ENCODE results near the gene STAG1. TPM values are rescaled to one million over a fixed set of nuclear protein-coding genes. Genes with fewer than 3 reads are reported as not detected.

Gene STAG1
- total and polyA plus RNA-seq, 2 experiments from 2014 or later = 9.0 to 21.9 TPM

DNA sequence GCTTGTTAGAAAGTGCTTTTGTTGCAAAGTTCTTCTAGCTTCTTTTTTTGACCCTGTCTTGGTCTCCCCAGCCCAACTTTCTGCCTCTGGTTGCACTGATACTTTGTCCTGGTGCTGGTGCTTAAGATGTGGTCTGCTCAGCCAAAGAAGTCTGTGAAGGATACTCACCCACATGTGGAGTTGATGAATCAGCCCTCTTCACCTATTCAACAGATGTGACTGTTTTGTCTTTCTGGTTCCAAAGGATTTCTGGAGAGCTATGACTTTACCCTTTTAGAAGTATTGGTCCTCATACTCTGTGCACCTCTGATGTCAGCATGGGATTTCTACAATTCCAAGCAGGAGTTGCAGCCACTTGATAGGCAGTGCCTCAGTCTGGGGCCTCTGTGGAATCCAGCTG lies 418.0 kb downstream of the STAG1 start (continued):
- TF ChIP-seq EZH2phosphoT487 (IDR thresholded peaks at IDR 0.05; ENCODE audit: unreplicated experiment) = no peak
- no peak for TF ChIP-seq NANOG (IDR thresholded peaks at IDR 0.05; ENCODE audit: borderline replicate concordance)
- TF ChIP-seq, protein P1, sequence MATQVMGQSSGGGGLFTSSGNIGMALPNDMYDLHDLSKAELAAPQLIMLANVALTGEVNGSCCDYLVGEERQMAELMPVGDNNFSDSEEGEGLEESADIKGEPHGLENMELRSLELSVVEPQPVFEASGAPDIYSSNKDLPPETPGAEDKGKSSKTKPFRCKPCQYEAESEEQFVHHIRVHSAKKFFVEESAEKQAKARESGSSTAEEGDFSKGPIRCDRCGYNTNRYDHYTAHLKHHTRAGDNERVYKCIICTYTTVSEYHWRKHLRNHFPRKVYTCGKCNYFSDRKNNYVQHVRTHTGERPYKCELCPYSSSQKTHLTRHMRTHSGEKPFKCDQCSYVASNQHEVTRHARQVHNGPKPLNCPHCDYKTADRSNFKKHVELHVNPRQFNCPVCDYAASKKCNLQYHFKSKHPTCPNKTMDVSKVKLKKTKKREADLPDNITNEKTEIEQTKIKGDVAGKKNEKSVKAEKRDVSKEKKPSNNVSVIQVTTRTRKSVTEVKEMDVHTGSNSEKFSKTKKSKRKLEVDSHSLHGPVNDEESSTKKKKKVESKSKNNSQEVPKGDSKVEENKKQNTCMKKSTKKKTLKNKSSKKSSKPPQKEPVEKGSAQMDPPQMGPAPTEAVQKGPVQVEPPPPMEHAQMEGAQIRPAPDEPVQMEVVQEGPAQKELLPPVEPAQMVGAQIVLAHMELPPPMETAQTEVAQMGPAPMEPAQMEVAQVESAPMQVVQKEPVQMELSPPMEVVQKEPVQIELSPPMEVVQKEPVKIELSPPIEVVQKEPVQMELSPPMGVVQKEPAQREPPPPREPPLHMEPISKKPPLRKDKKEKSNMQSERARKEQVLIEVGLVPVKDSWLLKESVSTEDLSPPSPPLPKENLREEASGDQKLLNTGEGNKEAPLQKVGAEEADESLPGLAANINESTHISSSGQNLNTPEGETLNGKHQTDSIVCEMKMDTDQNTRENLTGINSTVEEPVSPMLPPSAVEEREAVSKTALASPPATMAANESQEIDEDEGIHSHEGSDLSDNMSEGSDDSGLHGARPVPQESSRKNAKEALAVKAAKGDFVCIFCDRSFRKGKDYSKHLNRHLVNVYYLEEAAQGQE (IDR thresholded peaks at IDR 0.05; ENCODE audit: unreplicated experiment) = no peak
- no peak for TF ChIP-seq ETS1 (IDR thresholded peaks at IDR 0.05)
- TF ChIP-seq JUNB (IDR thresholded peaks at IDR 0.05; ENCODE audit: unreplicated experiment) = no peak
- no peak for TF ChIP-seq EZH2 (IDR thresholded peaks at IDR 0.05; ENCODE audit: low read depth, unreplicated experiment)
- TF ChIP-seq ZNF114 (CRISPR knock-in tag; IDR thresholded peaks at IDR 0.05) = no peak
- TF ChIP-seq CREB1 (CRISPR knock-in tag; IDR thresholded peaks at IDR 0.05; ENCODE audit: low read depth) = no peak
- TF ChIP-seq STAT1 (IDR thresholded peaks at IDR 0.05; ENCODE audit: unreplicated experiment) = no peak

GRCh38 chr3:136332776-136333175 lies 419.4 kb downstream of the STAG1 start:
- no peak overlapping the region for H3K4me2 ChIP-seq
- H3K9me2 ChIP-seq (ENCODE audit: insufficient read depth) = no peaks in the 10 kb centered on the region
- no peak overlapping the region for H3K27ac ChIP-seq (ENCODE audit: low read depth)
- Mint-ChIP-seq H3K27me3 (ENCODE audit: insufficient read depth, low read depth, poor library complexity) (peaks cover 1% of the 10 kb centered on the region), H3K27ac (no peak overlapping the region), H3K4me3 (no peak overlapping the region), H3K36me3 (ENCODE audit: low read depth) (peaks cover 36% of the 10 kb centered on the region), H3K4me1 (no peaks in the 10 kb centered on the region), H3K9me3 (no peaks in the 10 kb centered on the region)
- H3K79me2 ChIP-seq (replicated peaks; ENCODE audit: insufficient read depth) = no peaks in the 10 kb centered on the region
- no peak for DNase-seq (ENCODE audit: low spot score)
- H3K4me1 ChIP-seq (ENCODE audit: insufficient read depth) = no peaks in the 10 kb centered on the region
- H3K36me3 ChIP-seq (ENCODE audit: insufficient read depth) = no peaks in the 10 kb centered on the region
- no peaks in the 10 kb centered on the region for H3F3A ChIP-seq (replicated peaks; ENCODE audit: low read depth)
- H4K20me1 ChIP-seq (replicated peaks; ENCODE audit: insufficient read depth) = no peaks in the 10 kb centered on the region; the same call in 1 of the 2 replicates
- H3K4me3 ChIP-seq = no peak overlapping the region
- no peak for ATAC-seq
- no peaks in the 10 kb centered on the region for H3K27me3 ChIP-seq (ENCODE audit: insufficient read depth)
- TF ChIP-seq CREB1 (CRISPR knock-in tag; IDR thresholded peaks at IDR 0.05; ENCODE audit: low read depth) (no peak), ZNF331 (CRISPR knock-in tag; IDR thresholded peaks at IDR 0.05; ENCODE audit: low read depth) (no peak), ETS1 (IDR thresholded peaks at IDR 0.05) (no peak), NANOG (IDR thresholded peaks at IDR 0.05; ENCODE audit: borderline replicate concordance) (no peak), EZH2 (IDR thresholded peaks at IDR 0.05; ENCODE audit: low read depth, unreplicated experiment) (no peak), STAT1 (IDR thresholded peaks at IDR 0.05; ENCODE audit: unreplicated experiment) (no peak), CTCF (conservative IDR thresholded peaks at IDR 0.05; ENCODE audit: low read depth in 2 of 2) (no peak)
- no peak overlapping the region for H2AFZ ChIP-seq
